ENCODE data around the gene GHRHR. TPM values are rescaled to one million over a fixed set of nuclear protein-coding genes. Genes with fewer than 3 reads are reported as not detected.

The GHRHR gene
- total RNA-seq, 4 donors from 2014 or later: not detected

DNA sequence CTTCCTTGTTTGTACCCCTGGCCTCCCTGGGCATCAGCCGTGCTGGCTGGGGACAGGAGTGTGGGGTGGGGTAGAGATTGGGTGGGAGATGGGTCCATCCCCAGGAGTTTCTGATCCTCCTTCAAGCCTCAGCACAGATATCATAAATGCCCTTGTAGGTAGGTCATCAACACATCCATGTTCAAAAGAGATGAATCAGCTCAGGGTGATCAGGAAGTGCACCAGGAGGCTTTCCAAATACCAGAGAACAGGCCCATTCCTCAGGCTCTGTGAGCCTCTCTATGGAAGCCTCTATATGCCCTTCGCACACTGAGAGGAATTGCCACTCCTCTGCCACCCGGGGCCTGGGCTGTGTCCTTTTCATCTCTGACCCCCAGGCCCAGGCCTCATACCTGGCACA lies 56.4 kb downstream of the GHRHR start:
- TF ChIP-seq, protein P1, sequence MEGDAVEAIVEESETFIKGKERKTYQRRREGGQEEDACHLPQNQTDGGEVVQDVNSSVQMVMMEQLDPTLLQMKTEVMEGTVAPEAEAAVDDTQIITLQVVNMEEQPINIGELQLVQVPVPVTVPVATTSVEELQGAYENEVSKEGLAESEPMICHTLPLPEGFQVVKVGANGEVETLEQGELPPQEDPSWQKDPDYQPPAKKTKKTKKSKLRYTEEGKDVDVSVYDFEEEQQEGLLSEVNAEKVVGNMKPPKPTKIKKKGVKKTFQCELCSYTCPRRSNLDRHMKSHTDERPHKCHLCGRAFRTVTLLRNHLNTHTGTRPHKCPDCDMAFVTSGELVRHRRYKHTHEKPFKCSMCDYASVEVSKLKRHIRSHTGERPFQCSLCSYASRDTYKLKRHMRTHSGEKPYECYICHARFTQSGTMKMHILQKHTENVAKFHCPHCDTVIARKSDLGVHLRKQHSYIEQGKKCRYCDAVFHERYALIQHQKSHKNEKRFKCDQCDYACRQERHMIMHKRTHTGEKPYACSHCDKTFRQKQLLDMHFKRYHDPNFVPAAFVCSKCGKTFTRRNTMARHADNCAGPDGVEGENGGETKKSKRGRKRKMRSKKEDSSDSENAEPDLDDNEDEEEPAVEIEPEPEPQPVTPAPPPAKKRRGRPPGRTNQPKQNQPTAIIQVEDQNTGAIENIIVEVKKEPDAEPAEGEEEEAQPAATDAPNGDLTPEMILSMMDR (IDR thresholded peaks at IDR 0.05; ENCODE audit: low read depth): no peak

DNA sequence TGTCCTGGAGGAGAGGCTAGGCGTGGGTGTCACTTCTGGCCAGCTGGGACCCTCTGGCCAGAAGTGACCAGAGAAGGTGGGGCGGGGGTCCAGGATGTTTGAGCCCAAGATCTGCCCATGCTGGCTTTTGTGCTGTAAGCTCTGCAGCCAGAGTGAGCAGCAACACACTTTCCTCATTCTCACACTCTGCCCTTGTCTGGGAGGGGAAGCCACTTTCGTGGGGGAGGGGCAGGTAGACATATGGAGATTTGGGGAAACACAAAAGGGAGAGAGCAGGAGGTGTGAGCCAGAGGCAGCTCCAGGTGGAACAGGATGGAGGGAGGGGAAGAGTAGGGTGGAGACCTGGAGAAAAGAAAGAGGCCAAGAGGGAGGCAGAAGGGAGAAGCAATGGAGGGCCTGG lies 56.9 kb downstream of the GHRHR start:
- TF ChIP-seq, protein P1 (IDR thresholded peaks at IDR 0.05; ENCODE audit: low read depth): no peak

DNA sequence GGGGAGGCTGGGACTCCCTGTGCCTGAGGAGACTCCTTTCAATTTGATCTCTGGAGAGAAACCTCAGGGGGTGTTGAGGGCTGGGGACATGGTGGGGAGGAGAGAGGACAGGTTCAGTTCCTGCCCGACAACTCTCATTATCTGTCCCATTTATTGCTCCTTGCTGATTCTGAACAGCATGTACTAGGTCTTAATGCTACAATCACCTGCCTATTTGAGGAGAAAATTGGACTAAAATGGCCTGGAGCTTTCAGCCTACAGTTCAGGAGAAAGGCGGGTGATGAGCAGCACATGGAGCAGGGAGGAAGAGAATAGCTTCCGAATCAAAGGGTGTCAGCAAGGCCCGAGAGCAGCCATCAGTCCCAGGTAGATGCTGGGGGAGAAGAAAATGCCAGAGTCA lies 58.4 kb downstream of the GHRHR start:
- TF ChIP-seq, protein P1 (IDR thresholded peaks at IDR 0.05; ENCODE audit: low read depth): no peak

DNA sequence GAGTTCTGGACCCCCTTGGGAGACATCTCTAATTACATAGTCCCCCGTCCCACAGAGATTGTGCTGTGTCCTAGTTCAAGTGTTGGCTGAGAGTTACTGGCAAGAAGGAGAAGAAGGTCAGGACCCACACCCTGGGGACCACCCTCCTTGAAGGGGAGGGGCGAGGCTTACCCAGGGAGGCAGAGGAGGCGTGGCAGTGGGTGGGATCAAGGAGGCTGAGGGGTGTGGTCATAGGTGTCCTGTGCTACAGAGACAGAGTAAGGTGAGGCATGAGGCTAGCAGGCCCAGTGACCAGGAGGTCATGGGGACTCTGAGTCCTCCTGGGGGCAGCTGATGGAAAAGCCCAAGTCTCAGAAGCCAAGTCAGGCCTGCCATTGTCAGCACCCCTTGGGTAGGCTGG lies 59.0 kb downstream of the GHRHR start:
- TF ChIP-seq, protein P1 (IDR thresholded peaks at IDR 0.05; ENCODE audit: low read depth): no peak

DNA sequence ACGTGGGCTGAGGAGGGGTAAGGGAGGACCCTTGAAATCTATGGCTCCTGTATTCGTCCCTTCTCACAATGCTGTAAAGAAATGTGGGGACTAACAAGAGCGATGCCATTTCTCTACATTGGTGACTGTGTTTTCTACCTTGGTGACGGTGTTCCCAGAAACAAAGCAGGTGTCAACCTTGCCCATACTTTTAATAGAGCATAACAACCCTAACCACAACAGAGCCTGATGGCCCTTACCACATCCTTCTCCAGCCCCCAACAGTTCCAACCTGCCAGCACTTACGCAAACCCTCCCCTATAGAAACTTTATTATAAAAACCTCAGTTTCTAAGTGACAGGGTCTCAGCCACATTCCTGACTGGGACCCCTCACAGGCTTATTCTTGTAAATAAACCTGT lies 60.1 kb downstream of the GHRHR start:
- TF ChIP-seq, protein P1 (IDR thresholded peaks at IDR 0.05; ENCODE audit: low read depth): no peak

DNA sequence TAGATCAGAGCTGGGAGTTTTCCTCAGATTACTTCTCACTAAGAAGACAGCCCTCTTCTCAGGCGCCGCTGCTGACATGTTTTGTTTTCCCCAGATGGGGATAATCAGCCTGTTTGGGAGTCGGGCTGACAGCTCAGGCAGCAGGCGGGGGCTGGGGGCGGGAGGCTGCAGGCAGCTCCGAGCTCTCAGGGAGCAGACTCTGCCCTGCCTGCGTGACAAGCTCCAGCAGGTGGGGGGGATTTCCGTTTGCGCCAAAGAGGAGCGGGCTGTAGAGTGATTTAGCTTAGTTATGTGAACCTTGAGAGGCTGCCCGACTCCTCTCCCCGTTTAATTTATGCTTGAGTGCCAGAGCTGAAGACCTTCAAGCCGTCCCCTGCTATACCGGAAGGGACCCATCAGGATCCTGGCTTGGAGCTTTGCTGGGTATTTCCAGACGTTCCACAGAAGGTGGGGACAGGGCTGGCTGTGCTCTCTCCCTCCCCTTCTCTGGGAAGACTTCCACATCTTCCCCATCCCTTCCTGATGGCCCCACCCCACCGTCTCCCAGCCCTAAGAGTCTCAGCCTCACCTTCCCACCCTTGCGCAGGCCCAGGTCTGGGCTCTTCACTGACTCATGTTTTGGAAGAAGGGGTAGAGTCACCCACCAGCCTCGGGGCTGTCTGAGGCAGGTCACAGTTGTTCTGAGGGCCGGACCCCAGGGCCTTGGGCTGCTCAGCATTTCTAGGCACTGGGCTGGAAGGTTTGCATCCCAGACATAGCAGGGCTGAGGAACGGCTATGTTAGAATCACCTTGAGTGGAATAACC lies 63.6 kb downstream of the GHRHR start:
- TF ChIP-seq, protein P1 (IDR thresholded peaks at IDR 0.05; ENCODE audit: low read depth): no peak

DNA sequence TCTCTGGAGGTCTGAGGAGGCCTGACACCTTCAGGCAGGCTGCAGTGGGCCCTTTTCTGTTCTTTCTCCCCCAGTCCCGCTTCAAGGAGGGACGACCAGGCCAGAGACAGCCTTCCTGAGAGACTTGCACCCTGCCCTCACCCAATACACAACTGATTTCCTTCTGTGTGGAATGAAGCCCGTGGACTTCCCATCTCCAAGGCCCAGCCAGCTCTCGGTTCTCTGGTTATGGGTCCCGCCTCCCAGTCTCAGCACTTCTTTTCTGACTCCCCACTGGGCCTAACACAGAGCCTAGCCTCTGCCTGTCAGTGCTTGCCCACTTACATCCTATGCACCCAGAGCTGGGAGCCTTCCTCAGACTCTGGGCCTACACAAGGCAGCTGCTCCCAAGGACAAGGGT lies 64.3 kb downstream of the GHRHR start:
- TF ChIP-seq, protein P1 (IDR thresholded peaks at IDR 0.05; ENCODE audit: low read depth): no peak
